Measurements from ENCODE around the gene PLEKHJ1. TPM values are rescaled to one million over a fixed set of nuclear protein-coding genes. Genes with fewer than 3 reads are reported as not detected.

Gene PLEKHJ1
- total RNA-seq, 3 donors from 2014 or later, result 44.6 to 52.8 (median 47.4) TPM

DNA sequence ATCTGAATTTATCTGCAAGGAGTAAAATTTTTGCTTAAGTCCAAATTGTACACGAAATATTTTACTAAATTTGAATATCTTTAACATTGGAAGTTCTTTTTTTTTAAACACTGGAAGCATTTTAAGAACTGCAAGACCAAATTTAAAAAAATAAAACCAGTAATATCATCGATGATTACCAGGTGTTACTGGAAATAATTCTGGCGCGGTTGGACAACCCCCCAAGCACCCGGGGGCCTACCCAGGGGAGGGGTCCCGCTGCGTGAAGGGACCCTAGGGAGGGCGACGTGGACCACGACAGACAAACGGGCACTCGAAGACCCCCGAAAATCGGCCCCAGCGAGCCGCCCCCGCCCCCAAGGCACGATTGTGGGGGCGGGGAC, 32.7 kb upstream of the PLEKHJ1 start:
- no peak for DNase-seq (ENCODE audit: low spot score in 2 of 2)
- peak overlapping the region; percentile 27 to 99 for H3K27ac ChIP-seq
- H3K9me3 ChIP-seq, result no peaks in the 10 kb centered on the region
- intact Hi-C loops (cut with DNase I; ENCODE audit: low total_unique reads), result no loop called here
- H3K4me3 ChIP-seq, result peak overlapping the region; percentile 76 to 100 (median 82)
- TF ChIP-seq, protein P1, sequence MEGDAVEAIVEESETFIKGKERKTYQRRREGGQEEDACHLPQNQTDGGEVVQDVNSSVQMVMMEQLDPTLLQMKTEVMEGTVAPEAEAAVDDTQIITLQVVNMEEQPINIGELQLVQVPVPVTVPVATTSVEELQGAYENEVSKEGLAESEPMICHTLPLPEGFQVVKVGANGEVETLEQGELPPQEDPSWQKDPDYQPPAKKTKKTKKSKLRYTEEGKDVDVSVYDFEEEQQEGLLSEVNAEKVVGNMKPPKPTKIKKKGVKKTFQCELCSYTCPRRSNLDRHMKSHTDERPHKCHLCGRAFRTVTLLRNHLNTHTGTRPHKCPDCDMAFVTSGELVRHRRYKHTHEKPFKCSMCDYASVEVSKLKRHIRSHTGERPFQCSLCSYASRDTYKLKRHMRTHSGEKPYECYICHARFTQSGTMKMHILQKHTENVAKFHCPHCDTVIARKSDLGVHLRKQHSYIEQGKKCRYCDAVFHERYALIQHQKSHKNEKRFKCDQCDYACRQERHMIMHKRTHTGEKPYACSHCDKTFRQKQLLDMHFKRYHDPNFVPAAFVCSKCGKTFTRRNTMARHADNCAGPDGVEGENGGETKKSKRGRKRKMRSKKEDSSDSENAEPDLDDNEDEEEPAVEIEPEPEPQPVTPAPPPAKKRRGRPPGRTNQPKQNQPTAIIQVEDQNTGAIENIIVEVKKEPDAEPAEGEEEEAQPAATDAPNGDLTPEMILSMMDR (IDR thresholded peaks at IDR 0.05), result no peak
- TF ChIP-seq POLR2A (IDR thresholded peaks at IDR 0.05) (no peak), POLR2AphosphoS5 (IDR thresholded peaks at IDR 0.05) (no peak)
- no peaks in the 10 kb centered on the region for H3K27me3 ChIP-seq
- H3K4me1 ChIP-seq, result peaks cover 17 to 18% of the 10 kb centered on the region in 2 donors
- H3K36me3 ChIP-seq, result no peaks in the 10 kb centered on the region

DNA sequence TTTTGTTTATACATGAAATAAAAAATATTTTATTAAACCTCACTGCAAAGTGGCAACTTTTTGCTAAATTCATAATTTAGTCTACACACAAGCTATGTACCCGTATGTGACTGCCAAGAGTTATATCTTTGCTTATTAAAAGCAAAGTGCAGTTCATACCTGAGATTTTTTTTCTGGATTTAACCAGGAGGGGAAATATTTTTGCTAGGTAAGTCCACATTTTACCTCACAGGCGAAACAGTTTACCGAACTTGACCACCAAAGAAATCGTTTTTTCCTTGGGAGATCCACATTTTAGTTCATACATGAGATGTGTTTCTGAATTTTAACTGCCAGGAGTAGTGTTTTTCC, 32.3 kb upstream of the PLEKHJ1 start:
- Histone ChIP-seq H3K4me3 (peak overlapping the region; percentile 76 to 100 (median 82)), H3K36me3 (no peaks in the 10 kb centered on the region), H3K9me3 (no peaks in the 10 kb centered on the region), H3K27ac (no peak overlapping the region), H3K27me3 (no peaks in the 10 kb centered on the region), H3K4me1 (peaks cover 14 to 17% of the 10 kb centered on the region in 2 donors)
- TF ChIP-seq POLR2A (IDR thresholded peaks at IDR 0.05), result no peak
- no peak for TF ChIP-seq POLR2AphosphoS5 (IDR thresholded peaks at IDR 0.05)
- TF ChIP-seq, protein P1 (IDR thresholded peaks at IDR 0.05), result no peak
- intact Hi-C loops (cut with DNase I; ENCODE audit: low total_unique reads), result no loop called here
- DNase-seq (ENCODE audit: low spot score in 2 of 2), result no peak

GRCh38 chr19:2266183-2266993, 30.3 kb upstream of the PLEKHJ1 start:
- TF ChIP-seq, protein P1 (IDR thresholded peaks at IDR 0.05), result no peak
- TF ChIP-seq POLR2A (IDR thresholded peaks at IDR 0.05), result no peak
- TF ChIP-seq POLR2AphosphoS5 (IDR thresholded peaks at IDR 0.05), result no peak
- intact Hi-C loops (cut with DNase I; ENCODE audit: low total_unique reads), result no loop called here
- peak overlapping the region in 1 of 3 donors; percentile 12 for H3K4me3 ChIP-seq
- H3K27me3 ChIP-seq, result no peaks in the 10 kb centered on the region
- no peaks in the 10 kb centered on the region for H3K36me3 ChIP-seq
- H3K4me1 ChIP-seq, result peaks cover 4 to 9% of the 10 kb centered on the region in 2 donors
- DNase-seq (ENCODE audit: low spot score in 2 of 2), result peak; percentile 81 to 84
- no peaks in the 10 kb centered on the region for H3K9me3 ChIP-seq
- peak overlapping the region; percentile 2 to 72 for H3K27ac ChIP-seq

- Histone ChIP-seq H3K4me1 (peaks cover 0 to 3% of the 10 kb centered on the region in 2 donors), H3K9me3 (no peaks in the 10 kb centered on the region), H3K4me3 (no peak overlapping the region), H3K27me3 (no peaks in the 10 kb centered on the region), H3K36me3 (no peaks in the 10 kb centered on the region), H3K27ac (no peak overlapping the region)
- intact Hi-C loops (cut with DNase I; ENCODE audit: low total_unique reads), result no loop called here
- no peak for TF ChIP-seq POLR2A (IDR thresholded peaks at IDR 0.05)
- TF ChIP-seq, protein P1 (IDR thresholded peaks at IDR 0.05), result peak in 1 of 3 donors; percentile 21
- no peak for DNase-seq (ENCODE audit: low spot score in 2 of 2)
Observed at GRCh38 chr19:2261438-2262172, 25.5 kb upstream of the PLEKHJ1 start.

DNA sequence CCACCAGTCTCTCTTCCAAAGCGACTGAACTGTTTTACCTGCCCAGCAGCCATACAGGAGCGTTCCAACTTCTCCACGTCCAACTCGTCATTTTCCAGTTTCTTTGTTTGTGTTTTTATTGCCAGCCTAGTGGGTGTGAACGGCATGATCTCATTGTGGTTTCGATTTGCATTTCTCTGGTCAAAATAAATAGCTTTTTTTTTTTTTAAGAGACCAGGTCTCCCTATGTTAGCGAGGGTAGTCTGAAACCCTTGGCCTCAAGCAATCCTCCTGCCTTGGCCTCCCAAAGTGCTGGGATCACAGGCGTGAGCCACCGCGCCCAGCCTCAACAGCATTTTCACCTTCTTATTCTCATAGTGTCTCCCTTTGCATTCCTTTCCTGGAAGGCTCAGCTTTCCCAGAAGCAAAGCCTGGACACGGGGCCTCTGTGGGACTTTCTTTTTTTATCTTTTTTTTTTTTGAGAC, 24.2 kb upstream of the PLEKHJ1 start:
- no peak for DNase-seq (ENCODE audit: low spot score in 2 of 2)
- no peaks in the 10 kb centered on the region for H3K36me3 ChIP-seq
- H3K27ac ChIP-seq, result peak overlapping the region; percentile 48 to 49
- peaks cover 0 to 3% of the 10 kb centered on the region in 2 donors for H3K27me3 ChIP-seq
- TF ChIP-seq POLR2AphosphoS5 (IDR thresholded peaks at IDR 0.05) (peak in 1 of 3 donors; percentile 19), POLR2A (IDR thresholded peaks at IDR 0.05) (no peak)
- TF ChIP-seq, protein P1 (IDR thresholded peaks at IDR 0.05), result no peak
- H3K4me3 ChIP-seq, result no peak overlapping the region
- no peaks in the 10 kb centered on the region for H3K9me3 ChIP-seq
- intact Hi-C loops (cut with DNase I; ENCODE audit: low total_unique reads), result no loop called here
- no peaks in the 10 kb centered on the region for H3K4me1 ChIP-seq
